ENCODE results near the gene CAMTA1.

DNA sequence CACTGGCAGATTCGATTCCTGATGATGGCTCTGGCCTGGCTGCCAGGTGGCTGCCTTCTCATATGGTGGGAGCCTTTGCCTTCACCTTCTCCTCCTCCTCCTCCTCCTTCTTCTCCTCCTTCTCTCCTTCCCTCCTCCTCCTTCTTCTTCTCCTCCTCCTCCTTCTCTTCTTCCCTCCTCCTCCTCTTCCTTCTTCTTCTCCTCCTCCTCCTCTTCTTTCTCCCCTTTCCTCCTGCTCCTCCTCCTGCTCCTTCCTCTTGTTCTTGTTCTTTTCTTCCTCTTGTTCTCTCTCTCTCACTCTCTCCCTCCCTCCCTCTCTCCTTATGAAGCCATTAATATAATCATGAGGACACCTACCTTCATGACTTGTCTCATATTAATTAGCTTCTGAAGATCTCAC, 278.7 kb downstream of the CAMTA1 start:
- TF ChIP-seq POLR2AphosphoS5 (IDR thresholded peaks at IDR 0.05) (no peak), CTCF (IDR thresholded peaks at IDR 0.05) (no peak), POLR2A (IDR thresholded peaks at IDR 0.05) (no peak)

Data from upper lobe of left lung (tissue), 4 donors.